Hematopoietic multipotent progenitor cell treated with erythropoietin and hydrocortisone succinate and interleukin-3 and kit ligand, for 4 days (in vitro differentiated cells): ENCODE data around the gene HSD11B2.
"Not testable (repeated sequence)": the region's sequence is repeated elsewhere in the genome, so short reads cannot be mapped to it uniquely, and the experiment has no call there.

ENCODE experiments used
- DNase-seq: peaks from one replicate; pipeline ENCODE4 v3.0.0-alpha.2; 2015

Gene HSD11B2

DNA sequence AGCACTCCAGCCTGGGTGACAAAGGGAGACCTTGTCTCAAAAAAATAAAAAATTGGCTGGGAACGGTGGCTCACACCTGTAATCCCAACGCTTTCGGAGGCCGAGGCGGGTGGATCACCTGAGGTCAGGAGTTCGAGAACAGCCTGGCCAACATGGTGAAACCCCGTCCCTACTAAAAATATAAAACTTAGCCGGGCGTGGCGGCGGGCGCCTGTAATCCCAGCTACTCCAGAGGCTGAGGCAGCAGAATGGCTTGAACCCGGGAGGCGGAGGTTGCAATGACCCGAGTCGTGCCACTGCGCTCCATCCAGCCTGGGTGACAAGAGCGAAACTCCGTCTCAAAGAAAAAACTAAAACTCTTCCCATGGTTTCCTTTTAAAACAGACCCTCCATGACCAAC lies 15.5 kb upstream of the HSD11B2 start:
- not testable (repeated sequence) for DNase-seq

GRCh38 chr16:67415872-67416793 lies 14.8 kb upstream of the HSD11B2 start, which contains the start of gene ZDHHC1:
Gene ZDHHC1, minus strand, starts transcription at chr16:67416477. Its CDS starts 8,702 bp downstream, at chr16:67407775.
- DNase-seq = peak; percentile 66

- peak; percentile 44 for DNase-seq
Observed at GRCh38 chr16:67417333-67418061, 13.4 kb upstream of the HSD11B2 start.

GRCh38 chr16:67419502-67419901 lies 11.4 kb upstream of the HSD11B2 start:
- no peak for DNase-seq

- no peak for DNase-seq
Observed at GRCh38 chr16:67419931-67420330, 11.0 kb upstream of the HSD11B2 start.

GRCh38 chr16:67421030-67421429 lies 9.9 kb upstream of the HSD11B2 start:
- DNase-seq = no peak

DNA sequence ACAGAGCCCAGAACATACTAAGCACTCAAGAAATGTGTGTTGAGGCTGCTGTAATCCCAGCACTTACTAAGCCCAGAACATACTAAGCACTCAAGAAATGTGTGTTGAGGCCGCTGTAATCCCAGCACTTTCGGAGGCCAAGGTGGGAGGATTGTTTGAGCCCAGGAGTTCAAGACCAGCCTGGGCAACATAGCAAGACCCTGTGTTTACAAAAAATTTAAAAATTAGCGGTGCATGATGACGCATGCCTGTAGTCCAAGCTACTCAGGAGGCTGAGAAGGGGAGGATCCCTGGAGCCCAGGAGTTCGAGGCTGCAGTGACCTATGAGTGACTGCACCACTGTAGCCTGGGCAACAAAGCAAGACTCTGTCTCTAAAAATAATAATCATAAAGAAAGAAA lies 7.9 kb upstream of the HSD11B2 start:
- DNase-seq = no peak

DNA sequence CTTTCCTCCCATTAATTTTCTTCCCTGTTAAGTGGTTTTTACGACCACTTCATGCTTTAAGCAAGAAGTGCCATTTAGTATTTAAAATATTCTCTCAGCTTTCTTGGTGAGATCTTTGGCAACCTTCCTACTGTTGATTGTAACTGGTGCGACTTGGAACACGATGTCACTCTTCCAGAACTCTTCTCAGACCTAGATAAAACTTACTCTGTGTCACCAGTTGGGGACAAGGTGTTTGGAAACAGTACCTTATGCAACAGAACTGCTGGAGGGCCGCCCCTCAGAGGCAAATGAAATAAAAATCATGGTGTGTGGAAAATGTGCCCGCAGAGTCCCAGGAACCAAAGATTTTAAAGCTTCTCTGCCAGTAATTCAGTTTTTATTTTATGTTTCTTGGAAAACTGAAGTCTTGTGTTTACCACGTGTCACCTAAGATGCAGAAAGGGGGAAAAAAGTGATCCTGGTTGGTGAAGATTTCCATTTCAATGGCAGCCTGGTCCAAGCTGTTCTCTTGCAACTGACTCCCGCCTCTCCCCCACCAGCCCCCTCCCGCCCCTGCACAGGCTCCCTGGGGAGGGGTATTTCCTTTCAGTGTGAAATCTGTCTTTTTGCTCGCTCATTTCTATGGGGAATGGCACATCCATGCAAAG lies 7.2 kb upstream of the HSD11B2 start:
- no peak for DNase-seq

DNA sequence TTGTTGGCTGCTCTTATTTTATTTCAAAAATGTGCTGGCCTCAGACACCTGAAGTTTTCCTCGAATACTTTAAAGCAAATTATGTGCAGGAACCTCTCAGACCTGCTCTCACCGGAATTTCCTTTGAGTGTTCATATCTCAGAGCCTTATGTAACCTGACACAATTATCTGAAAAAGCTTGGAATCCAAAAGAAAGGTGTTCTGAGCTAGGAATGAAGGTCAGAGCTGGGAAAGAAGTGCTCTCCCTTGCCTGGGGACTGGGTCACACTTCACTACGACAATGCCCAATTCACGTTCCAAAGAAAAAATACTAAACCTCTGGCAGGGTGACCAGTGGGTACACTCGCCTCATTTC lies 6.7 kb upstream of the HSD11B2 start:
- DNase-seq = no peak

- DNase-seq = peak; percentile 37
Observed at GRCh38 chr16:67425061-67425460, 5.9 kb upstream of the HSD11B2 start.

- DNase-seq = no peak
Observed at GRCh38 chr16:67425580-67425979, 5.3 kb upstream of the HSD11B2 start.

GRCh38 chr16:67426022-67426421 lies 4.9 kb upstream of the HSD11B2 start:
- no peak for DNase-seq

- no peak for DNase-seq
Observed at GRCh38 chr16:67426950-67427349, 4.0 kb upstream of the HSD11B2 start.

GRCh38 chr16:67428146-67428731 lies 2.7 kb upstream of the HSD11B2 start:
- DNase-seq = peak; percentile 81

- no peak for DNase-seq
Observed at GRCh38 chr16:67429053-67429798, 1.7 kb upstream of the HSD11B2 start.

GRCh38 chr16:67429799-67430503 lies 970 bp upstream of the HSD11B2 start:
- no peak for DNase-seq

- peak; percentile 40 for DNase-seq
Observed at GRCh38 chr16:67430504-67430976, 381 bp upstream of the HSD11B2 start.

- DNase-seq = no peak
Observed at GRCh38 chr16:67431775-67432505, 1.0 kb downstream of the HSD11B2 start.

DNA sequence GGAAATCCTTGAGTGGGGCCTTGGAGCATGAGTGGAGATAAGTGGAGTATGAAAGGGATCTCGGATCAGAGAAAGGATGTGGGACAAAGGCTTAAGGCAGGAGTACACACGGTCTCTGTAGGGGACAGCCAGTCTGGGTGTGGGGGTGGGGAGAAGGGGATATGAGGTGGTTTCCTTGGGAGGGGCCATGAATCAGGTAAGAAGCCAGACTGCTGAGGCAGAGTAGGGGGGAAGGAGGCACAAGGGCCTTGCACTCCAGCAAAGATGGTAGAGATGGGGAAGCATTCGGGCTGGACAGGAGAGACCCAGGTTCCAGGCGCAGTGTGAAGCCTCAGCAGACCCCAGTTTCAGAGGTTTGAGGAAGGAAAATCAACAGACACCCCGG lies 1.6 kb downstream of the HSD11B2 start:
- no peak for DNase-seq

DNA sequence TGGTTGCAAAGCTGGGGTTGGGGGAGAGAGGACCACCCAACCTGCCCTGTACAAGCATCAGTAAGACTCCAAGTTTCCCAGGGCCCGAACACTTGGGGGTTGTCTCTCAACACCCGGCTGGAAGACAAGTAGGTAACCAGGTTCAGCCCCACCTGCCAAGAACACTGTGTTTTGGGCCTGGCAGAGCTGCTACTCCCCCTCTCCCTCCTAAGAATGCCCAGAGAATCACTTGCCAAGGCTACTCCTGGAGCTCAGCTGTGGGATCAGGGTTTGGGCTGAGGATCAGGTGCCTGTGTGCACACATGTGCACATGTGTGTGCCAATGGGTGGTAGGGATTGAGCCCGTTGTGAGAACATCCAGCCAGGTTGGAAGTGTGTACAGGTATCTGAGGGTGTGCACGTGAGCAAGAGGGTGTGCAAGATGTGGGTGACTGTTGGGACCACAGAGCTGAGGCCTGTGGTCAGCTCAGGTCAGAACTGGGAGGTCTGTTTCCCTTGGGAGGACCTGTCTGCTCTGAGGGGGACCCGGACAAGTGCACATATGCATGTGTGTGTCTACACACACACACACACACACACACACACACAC lies 2.3 kb downstream of the HSD11B2 start:
- no peak for DNase-seq
